Lower leg skin (tissue), 3 donors: ENCODE measurements around the gene PCMT1.

Experiments used
- CTCF ChIP-seq, 3 donors: fragments of 450-650 bp; IDR thresholded peaks; one replicate each; pipeline ENCODE4 v1.5.1; 2016; ENCODE audit warnings: antibody characterized with exemption in 3 of 3, mild to moderate bottlenecking in 3 of 3, moderate library complexity in 2 of 3
- POLR2A ChIP-seq, 2 donors: fragments of 450-650 bp; IDR thresholded peaks; one replicate each; pipeline ENCODE4 v1.6.1; 2016 to 2017; ENCODE audit warnings: antibody characterized with exemption in 2 of 2, mild to moderate bottlenecking in 1 of 2, moderate library complexity in 1 of 2

- TF ChIP-seq CTCF (IDR thresholded peaks at IDR 0.05) (no peak), POLR2A (IDR thresholded peaks at IDR 0.05) (no peak)
These were observed 16.3 kb upstream of the PCMT1 start for GRCh38 chr6:149733089-149733720.
